Hindlimb muscle (tissue), 1 donor: ENCODE results near the gene QSOX1. TPM values are rescaled to one million over a fixed set of nuclear protein-coding genes. Genes with fewer than 3 reads are reported as not detected.

Experiments
- DNase-seq: peaks from one replicate; pipeline ENCODE4 v3.0.0-alpha.2; 2013
- polyA plus RNA-seq: library from polyadenylated mRNA; unstranded; fragments of 120-200 nt; gene quantifications from one replicate; pipeline ENCODE4 v1.2.1, GENCODE V29; 2013; ENCODE audit not compliant: insufficient read length

QSOX1 gene
- polyA plus RNA-seq, 1 donor: 26.5 TPM

DNA sequence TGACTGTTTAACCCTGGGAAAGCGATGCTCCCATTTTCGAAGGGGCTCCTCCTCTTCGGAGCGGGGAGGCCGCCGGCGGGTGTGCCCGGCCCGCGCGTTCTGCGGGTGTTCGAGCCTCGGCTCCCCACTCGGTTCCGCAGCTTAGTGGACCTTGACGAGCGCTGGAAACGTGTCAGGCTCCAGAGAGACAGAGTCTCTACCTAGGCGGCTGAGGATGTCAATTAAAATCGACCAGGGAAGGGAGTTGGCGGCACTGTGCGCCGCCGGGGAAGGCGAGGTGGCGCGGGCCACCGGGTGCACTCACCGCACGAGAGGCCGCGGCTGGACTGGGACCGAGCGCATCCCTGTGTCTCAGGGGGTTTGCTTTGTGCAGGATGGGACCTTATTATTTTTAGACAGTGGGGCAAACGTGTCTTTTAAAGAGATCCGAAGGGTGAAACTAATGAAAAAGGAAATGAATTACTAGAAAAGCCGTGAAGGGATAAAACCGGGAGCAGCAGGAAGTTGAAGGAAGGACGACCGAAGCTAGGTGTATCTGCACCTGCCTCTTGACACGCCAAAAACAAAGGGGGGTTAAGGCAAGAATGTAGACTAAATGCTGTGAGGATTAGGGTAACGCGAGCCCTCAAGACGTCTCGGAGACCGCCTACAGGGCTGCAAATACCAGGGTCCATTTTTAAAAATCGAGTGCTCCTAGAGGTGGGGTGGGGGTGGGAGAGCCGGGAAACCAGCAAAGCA is 81.0 kb downstream of the QSOX1 start:
- no peak for DNase-seq

DNA sequence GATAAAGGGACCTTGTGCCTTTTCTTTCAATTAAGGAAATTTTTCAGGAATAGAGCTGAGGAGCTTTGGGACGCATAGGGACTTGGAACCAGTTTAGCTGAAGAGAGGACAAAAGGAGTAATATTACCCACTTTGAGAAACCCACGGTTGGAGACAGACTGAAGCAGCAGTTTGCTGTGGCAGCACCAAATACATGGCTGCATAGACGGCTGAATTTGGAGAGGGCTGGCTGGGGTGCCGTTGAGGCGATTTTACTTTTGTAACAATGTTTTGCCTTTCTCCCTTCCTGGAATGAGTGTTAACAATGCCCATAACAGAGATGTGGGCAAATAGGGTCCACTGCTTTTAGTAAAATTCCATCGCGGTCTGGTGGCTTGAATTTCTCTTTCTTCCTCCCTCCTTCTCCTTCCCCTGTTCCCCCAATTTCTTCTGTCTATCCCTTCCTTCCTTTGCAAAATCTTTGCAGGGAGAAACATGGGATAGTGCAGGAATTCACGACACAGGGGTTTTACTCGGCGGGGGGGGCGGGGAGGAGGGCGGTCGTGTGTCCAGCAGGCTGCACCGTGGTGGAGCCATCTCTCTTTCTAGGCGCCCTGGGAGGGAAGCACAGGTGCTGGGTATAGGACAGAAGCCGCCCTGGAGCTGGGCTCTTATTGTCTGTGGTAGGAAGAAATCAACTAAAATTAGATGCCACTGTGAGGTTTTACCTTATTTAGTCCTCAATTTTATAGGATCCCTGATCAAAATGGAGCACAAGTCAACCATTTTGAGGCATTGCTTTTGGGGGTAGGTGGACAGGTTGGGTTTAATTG is 82.2 kb downstream of the QSOX1 start:
- no peak for DNase-seq

- no peak for DNase-seq
Measured at GRCh38 chr1:180237869-180238476, 83.3 kb downstream of the QSOX1 start.

GRCh38 chr1:180238675-180239074 is 84.0 kb downstream of the QSOX1 start:
- no peak for DNase-seq

GRCh38 chr1:180239145-180240096 is 84.8 kb downstream of the QSOX1 start:
- DNase-seq: no peak

- DNase-seq: no peak
Measured at GRCh38 chr1:180241716-180242544, 87.3 kb downstream of the QSOX1 start.

GRCh38 chr1:180243517-180244221 is 89.0 kb downstream of the QSOX1 start:
- DNase-seq: no peak

DNA sequence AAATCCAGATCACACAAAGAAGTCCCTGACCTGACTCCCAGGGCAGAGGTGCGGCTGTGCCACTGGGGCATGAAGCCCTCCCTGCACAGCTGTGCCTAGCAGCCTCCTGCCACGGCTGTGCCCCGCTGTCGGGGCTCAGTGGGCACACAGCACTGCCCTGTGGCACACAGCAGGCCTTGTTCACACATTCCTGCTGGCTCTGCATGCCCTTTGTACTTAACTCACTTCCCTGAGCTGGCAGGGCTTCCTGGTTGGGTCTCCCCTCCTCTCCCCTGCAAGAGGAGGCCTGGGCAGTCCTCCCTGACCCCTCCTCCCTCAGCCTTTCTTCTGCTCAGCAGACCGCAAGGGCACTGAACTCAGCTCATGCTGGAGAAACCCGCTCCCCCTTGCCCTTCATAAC is 90.2 kb downstream of the QSOX1 start:
- DNase-seq: no peak

GRCh38 chr1:180246579-180246978 is 91.9 kb downstream of the QSOX1 start:
- no peak for DNase-seq

DNA sequence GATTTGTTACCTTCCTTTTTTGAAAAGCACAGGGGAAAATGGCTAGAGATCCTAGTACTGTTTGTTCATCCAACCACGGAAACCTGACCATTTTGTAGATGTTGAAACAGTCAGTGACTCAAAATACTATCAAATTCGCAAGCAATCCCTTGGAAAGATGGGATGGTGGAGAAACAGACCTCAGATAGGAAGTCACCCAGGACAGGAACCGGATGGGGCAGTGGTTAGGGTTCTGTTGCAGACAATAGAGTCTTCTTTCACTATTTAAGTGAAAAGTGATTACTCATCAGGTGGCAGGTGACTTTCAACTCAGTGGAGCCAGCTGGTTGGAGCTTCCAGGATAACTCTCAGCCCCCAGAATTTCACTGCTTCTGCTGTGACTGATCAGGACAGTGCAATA is 92.4 kb downstream of the QSOX1 start:
- no peak for DNase-seq

DNA sequence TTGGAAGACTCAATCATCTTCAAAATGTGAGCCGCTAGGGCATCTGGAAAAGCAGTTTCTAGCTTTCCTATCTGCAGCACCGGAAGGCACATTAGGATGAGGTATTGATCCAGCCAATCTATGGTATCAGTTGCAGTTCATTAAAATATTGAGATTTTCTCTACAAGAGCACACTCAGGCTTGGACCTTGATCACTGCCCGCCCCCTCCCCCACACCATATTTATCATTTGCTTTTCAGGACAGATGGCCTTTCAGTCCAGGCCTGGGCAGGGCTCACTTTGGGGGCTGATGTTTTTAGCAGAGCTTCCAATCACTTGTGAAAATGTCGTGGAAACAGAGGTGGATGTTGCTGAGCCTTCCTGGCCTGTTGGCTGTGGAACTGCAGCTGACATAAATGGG is 92.9 kb downstream of the QSOX1 start:
- DNase-seq: no peak

GRCh38 chr1:180248176-180248575 is 93.5 kb downstream of the QSOX1 start:
- DNase-seq: no peak

DNA sequence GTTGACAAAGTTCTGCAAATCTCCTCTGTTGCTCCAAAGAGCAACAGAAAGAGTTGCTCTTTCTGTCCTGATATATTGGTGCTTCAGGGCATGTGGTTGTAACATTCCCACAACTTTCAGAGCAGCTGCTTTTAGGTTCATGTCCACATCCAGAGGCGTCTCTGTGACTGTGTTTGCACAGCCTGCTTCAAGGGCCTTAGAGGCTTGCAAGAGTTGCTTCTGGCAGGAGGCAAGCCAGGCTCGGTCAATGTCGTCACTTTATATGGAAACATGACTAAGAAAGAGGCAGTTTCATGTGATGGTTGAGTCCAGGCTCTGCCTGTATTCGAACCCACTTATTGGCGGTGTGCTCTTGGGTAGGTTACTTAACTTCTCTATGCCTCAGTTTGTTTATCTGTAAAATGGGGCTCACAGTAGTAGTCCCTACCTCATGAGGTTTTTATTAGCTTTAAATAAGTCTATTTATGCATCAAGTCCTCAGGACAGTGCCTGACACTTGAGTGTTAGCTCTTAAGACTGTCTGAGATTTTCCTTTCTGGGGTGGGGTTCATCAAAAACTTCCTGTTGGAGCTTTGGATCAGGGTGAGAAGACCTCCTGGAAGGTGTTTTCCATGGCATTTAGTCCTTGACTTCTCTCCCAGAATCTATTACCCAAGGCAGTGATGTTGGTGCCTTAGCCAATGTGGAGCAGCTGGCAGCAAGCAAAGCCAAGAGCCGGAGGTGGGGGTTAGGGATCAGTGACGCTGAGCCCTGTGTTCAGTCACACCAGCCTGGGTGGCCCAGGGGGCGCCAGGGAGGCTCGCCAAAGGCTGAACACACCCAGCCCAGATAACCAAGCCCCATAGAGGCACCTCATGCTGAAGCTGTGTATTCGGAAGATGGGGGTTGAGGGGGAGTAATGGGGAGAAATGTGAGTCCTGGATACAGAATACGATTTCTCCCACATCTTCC is 94.3 kb downstream of the QSOX1 start:
- no peak for DNase-seq

DNA sequence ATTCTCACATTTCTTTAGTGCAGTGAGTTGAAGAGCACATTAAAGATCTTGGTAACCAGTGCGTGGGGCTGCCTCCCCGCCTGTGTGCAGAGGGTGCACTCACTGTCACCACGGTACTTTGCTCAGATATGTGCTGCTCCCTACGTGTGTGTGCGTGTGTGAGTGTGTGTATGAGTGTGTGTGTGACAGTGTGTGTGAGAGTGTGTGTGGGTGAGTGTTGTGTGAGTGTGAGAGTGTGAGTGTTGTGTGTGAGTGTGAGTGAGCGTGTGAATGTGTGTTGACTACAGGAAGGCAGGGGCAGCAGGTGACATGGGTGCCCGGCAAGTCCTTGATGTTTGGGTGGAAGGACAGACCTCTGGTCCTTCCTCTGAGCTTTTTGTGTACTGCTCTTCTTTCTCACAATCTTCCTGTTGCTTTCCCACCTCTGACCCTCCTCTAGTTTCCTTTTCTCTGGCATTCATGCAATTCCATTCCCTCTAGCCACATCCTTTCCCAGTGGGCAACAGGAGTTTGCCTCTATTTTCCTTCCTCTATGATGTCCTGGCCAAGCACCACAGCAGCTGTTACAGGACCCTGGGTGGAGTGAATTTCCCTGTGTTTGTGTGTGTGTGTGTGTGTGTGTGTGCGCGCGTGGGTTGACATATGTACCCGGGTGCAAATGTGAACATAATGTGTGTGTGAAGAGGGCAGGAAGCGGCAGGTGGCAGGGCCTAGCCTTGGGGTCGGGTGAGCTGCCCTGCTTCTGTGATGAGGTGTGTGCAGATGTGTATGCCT is 95.2 kb downstream of the QSOX1 start:
- no peak for DNase-seq

DNA sequence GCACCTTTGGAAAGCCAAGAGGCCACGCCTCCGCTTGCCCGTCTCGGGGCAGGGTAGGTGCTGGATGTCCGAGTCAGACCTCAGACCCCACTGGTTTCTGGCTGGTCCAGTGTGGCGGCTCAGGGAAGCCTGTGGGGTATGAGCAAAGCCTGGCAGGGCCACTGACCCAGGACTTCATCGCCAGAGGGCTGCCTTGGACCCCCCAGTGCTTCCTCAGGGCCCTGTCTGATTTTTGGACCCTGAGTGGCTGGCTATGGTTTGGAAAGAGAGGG is 95.8 kb downstream of the QSOX1 start:
- no peak for DNase-seq

- DNase-seq: no peak
Measured at GRCh38 chr1:180250883-180251509, 96.3 kb downstream of the QSOX1 start.

DNA sequence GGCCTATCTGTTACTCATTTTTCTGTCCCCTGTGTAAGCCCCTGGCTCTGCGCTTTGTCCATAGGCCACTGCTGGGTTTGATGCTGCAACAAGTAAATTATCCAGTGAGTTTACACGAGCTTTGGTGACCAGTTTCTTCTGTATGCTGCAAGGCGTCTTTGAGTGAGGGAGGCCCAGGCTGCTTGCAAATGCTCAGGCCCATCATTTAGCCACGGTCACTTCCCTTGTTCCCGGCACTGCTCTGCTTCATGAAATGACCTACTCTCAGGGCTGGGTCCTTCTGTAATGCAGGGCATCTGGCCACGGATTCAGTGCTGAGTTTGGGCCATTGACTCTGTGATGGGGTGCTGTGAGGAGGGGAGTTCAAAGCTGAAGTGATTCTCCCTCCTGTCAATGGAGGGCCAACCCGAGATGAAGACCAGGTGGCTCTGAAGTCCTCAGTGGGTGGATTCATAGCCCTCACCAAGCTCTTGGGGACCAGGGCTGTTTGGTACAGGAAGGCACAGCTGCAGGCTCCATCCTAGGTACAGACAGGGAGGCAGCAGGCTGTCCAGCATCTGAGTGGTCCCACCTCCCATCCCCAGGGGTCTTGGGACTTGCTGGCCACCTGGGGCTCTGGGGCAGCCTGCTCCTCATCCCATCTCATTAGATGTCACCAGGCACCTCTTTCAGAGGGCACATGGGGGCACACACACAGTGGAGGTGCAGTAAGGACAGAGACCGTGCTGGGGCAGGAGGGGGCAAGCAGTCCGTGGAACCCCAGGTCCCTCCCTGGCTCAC is 97.0 kb downstream of the QSOX1 start:
- no peak for DNase-seq
